Spleen (tissue), 11 donors: Measurements from ENCODE around the gene RPS6KA2. TPM values are rescaled to one million over a fixed set of nuclear protein-coding genes. Genes with fewer than 3 reads are reported as not detected.

Experiments used
- DNase-seq: peaks from one replicate; pipeline ENCODE4 v3.0.0-alpha.2; 2020
- H3K27ac ChIP-seq, 8 donors: fragments of 200-600 bp; sonication (generic) in 7 of 8; 1 replicate in 4 of 8; 2 replicates in 4 of 8; pipeline versions ENCODE4 v1.5.0 to v1.8.0; 2016 to 2021; ENCODE audit warnings: inconsistent platforms in 4 of 8, mild to moderate bottlenecking in 4 of 8, moderate library complexity in 1 of 8
- H3K27me3 ChIP-seq, 7 donors: fragments of 200-600 bp; sonication (generic) in 6 of 7; replicated peaks in 1 of 7; 1 replicate in 4 of 7; 2 replicates in 3 of 7; pipeline versions ENCODE4 v1.5.0 to v1.8.0; 2016 to 2021; ENCODE audit warnings: inconsistent platforms in 3 of 7, mild to moderate bottlenecking in 1 of 7
- H3K36me3 ChIP-seq, 6 donors: fragments of 200-600 bp; sonication (generic) in 5 of 6; 1 replicate in 4 of 6; 2 replicates in 2 of 6; pipeline versions ENCODE4 v1.5.0 to v1.8.0; 2016 to 2021; ENCODE audit warnings: inconsistent platforms in 2 of 6
- H3K4me1 ChIP-seq, 6 donors: fragments of 200-600 bp; sonication (generic) in 5 of 6; 1 replicate in 3 of 6; 2 replicates in 3 of 6; pipeline versions ENCODE4 v1.5.0 to v1.8.0; 2016 to 2021; ENCODE audit warnings: inconsistent platforms in 3 of 6
- H3K4me3 ChIP-seq, 8 donors: fragments of 200-600 bp; sonication (generic) in 7 of 8; 1 replicate in 4 of 8; 2 replicates in 4 of 8; pipeline versions ENCODE4 v1.5.0 to v1.8.0; 2016 to 2021; ENCODE audit warnings: inconsistent platforms in 4 of 8, mild to moderate bottlenecking in 4 of 8, moderate library complexity in 2 of 8
- H3K9me3 ChIP-seq, 8 donors: fragments of 200-600 bp; sonication (generic) in 7 of 8; 1 replicate in 4 of 8; 2 replicates in 4 of 8; pipeline versions ENCODE4 v1.5.0 to v1.8.0; 2016 to 2021; ENCODE audit warnings: inconsistent platforms in 4 of 8
- POLR2A ChIP-seq, 3 donors: fragments of 450-650 bp; IDR thresholded peaks; one replicate each; pipeline ENCODE4 v1.5.1; 2017; ENCODE audit warnings: antibody characterized with exemption in 3 of 3, mild to moderate bottlenecking in 1 of 3
- POLR2AphosphoS5 ChIP-seq, 3 donors: sonication (generic); formaldehyde crosslinking; IDR thresholded peaks; one replicate each; pipeline ENCODE4 v1.5.1; 2017; ENCODE audit warnings: antibody characterized with exemption in 3 of 3
- WGBS, 5 donors: extraction: QIAGEN DNeasy Blood & Tissue Kit in 3 of 5; methylation state at CpG; one replicate each; pipeline versions ENCODE4 v1.1.5 to v1.1.7; 2013 to 2018; 5-methylcytosine and 5-hydroxymethylcytosine counted together
- intact Hi-C: fragments of 100-400 bp; cut with DNase I; formaldehyde crosslinking; loops from one replicate; pipeline ENCODE4 v1.15.0; 2023; ENCODE audit warnings: low total_unique reads
- polyA plus RNA-seq, 3 donors: library from polyadenylated mRNA; stranded (reverse); fragments of 200-250 nt; gene quantifications; one replicate each; pipeline ENCODE4 v1.2.1, GENCODE V29; 2013
- total RNA-seq, 7 donors: library from RNA; depleted of rRNA in 3 of 7; stranded (reverse); fragments of >200 nt in 3 of 7; fragmentation: NEBNext Ultra II Directional in 4 of 7; extraction: Animal tissue kit (Norgen Biotek cat#: 25700) in 4 of 7; gene quantifications; one replicate each; pipeline versions ENCODE4 v1.1.0 to v1.2.1, GENCODE V29; 2016 to 2021
- TF ChIP-seq, protein P1 (sequence below), 11 experiments: fragments of 200-600 bp in 7 of 11; fragments of 450-650 bp in 4 of 11; sonication (generic) in 4 of 11; IDR thresholded peaks in 8 of 11; conservative IDR thresholded peaks in 3 of 11; 1 replicate in 7 of 11; 2 replicates in 4 of 11; pipeline versions ENCODE4 v1.4.0 to v1.8.0; 2016 to 2021; ENCODE audit warnings: antibody characterized with exemption in 11 of 11, inconsistent platforms in 4 of 11, mild to moderate bottlenecking in 1 of 11
- donor health status: healthy with polysubstance abuse.
- donor health status: DM: no; HTN: no; CAD: no; lungs with moderate emphysema.
- donor health status: DM: no; HTN: no; CAD: no.
- donor health status: Bipolar disorder and iron deficiency.
- donor health status: healthy.
- donor health status: DM: no; HTN: no; CAD: no.
- donor health status: DM: yes; HTN: yes; CAD: no.

The RPS6KA2 gene
- total and polyA plus RNA-seq, 10 donors: 7.6 to 123 (median 58.1) TPM

- 24 to 35% (median 34%) methylated on average over 20 to 34 of the region's 34 CpGs for WGBS, 5 donors
- TF ChIP-seq, protein P1, sequence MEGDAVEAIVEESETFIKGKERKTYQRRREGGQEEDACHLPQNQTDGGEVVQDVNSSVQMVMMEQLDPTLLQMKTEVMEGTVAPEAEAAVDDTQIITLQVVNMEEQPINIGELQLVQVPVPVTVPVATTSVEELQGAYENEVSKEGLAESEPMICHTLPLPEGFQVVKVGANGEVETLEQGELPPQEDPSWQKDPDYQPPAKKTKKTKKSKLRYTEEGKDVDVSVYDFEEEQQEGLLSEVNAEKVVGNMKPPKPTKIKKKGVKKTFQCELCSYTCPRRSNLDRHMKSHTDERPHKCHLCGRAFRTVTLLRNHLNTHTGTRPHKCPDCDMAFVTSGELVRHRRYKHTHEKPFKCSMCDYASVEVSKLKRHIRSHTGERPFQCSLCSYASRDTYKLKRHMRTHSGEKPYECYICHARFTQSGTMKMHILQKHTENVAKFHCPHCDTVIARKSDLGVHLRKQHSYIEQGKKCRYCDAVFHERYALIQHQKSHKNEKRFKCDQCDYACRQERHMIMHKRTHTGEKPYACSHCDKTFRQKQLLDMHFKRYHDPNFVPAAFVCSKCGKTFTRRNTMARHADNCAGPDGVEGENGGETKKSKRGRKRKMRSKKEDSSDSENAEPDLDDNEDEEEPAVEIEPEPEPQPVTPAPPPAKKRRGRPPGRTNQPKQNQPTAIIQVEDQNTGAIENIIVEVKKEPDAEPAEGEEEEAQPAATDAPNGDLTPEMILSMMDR (IDR thresholded peaks at IDR 0.05 in 8 of 11, conservative IDR thresholded peaks at IDR 0.05 in 3 of 11): no peak
- TF ChIP-seq POLR2AphosphoS5 (IDR thresholded peaks at IDR 0.05) (peak; percentile 68 to 71 (median 70)), POLR2A (IDR thresholded peaks at IDR 0.05) (no peak)
- Histone ChIP-seq H3K9me3 (no peaks in the 10 kb centered on the region), H3K4me1 (peaks cover 5 to 39% (median 28%) of the 10 kb centered on the region in 6 donors), H3K4me3 (peak overlapping the region in 2 of 8 donors; percentile 11 to 45), H3K36me3 (no peaks in the 10 kb centered on the region), H3K27ac (peak overlapping the region; percentile 53 to 82 (median 74)), H3K27me3 (peaks cover 0 to 16% (median 0%) of the 10 kb centered on the region in 7 donors)
- DNase-seq: no peak
- intact Hi-C loops: no loop called here
These were observed 29.4 kb upstream of the RPS6KA2 start for GRCh38 chr6:166656230-166657151.

- TF ChIP-seq POLR2A (IDR thresholded peaks at IDR 0.05) (no peak), POLR2AphosphoS5 (IDR thresholded peaks at IDR 0.05) (no peak)
- TF ChIP-seq, protein P1 (IDR thresholded peaks at IDR 0.05 in 8 of 11, conservative IDR thresholded peaks at IDR 0.05 in 3 of 11): no peak
- peaks cover 5 to 39% (median 28%) of the 10 kb centered on the region in 6 donors for H3K4me1 ChIP-seq
- peaks cover 0 to 16% (median 0%) of the 10 kb centered on the region in 7 donors for H3K27me3 ChIP-seq
- peak overlapping the region in 7 of 8 donors; percentile 53 to 82 (median 76) for H3K27ac ChIP-seq
- no peaks in the 10 kb centered on the region for H3K9me3 ChIP-seq
- WGBS, 5 donors: 67 to 78% (median 70%) methylated on average over 15 of the region's 15 CpGs
- no peak overlapping the region for H3K4me3 ChIP-seq
- intact Hi-C loops: no loop called here
- no peak for DNase-seq
- H3K36me3 ChIP-seq: no peaks in the 10 kb centered on the region
These were observed 28.7 kb upstream of the RPS6KA2 start for GRCh38 chr6:166655713-166656229.

GRCh38 chr6:166655251-166655650 is 28.2 kb upstream of the RPS6KA2 start:
- intact Hi-C loops: no loop called here
- no peak for DNase-seq
- Histone ChIP-seq H3K4me1 (peaks cover 5 to 39% (median 28%) of the 10 kb centered on the region in 6 donors), H3K4me3 (no peak overlapping the region), H3K9me3 (no peaks in the 10 kb centered on the region), H3K36me3 (no peaks in the 10 kb centered on the region), H3K27ac (no peak overlapping the region), H3K27me3 (peaks cover 0 to 16% (median 0%) of the 10 kb centered on the region in 7 donors)
- TF ChIP-seq, protein P1 (IDR thresholded peaks at IDR 0.05 in 8 of 11, conservative IDR thresholded peaks at IDR 0.05 in 3 of 11): no peak
- TF ChIP-seq POLR2AphosphoS5 (IDR thresholded peaks at IDR 0.05): no peak
- no peak for TF ChIP-seq POLR2A (IDR thresholded peaks at IDR 0.05)
- WGBS, 5 donors: 79 to 86% (median 85%) methylated on average over 6 of the region's 6 CpGs

DNA sequence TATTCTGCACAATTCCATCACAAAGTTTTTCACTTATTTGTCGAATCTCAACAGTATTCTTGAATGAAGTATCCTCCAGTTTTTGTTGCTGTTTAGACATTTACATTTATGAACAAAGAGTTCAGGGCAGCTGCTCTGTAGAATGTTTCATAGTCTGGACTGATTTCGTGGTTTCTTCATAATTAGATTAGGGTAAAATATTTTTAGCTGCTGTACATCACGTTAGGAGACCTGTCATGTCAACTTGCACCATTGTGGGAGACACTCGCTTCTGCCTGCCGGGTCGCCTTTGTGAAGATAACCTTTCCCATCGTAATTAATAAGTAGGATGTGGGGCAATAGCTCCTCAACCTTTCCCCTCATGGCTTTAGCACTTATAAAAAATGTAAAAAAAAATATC is 27.5 kb upstream of the RPS6KA2 start:
- intact Hi-C loops: no loop called here
- Histone ChIP-seq H3K36me3 (no peaks in the 10 kb centered on the region), H3K4me3 (no peak overlapping the region), H3K9me3 (no peaks in the 10 kb centered on the region), H3K27me3 (peaks cover 0 to 16% (median 0%) of the 10 kb centered on the region in 7 donors), H3K27ac (no peak overlapping the region), H3K4me1 (peaks cover 5 to 39% (median 27%) of the 10 kb centered on the region in 6 donors)
- WGBS, 5 donors: 74 to 76% (median 75%) methylated on average over 7 of the region's 7 CpGs
- TF ChIP-seq POLR2A (IDR thresholded peaks at IDR 0.05) (no peak), POLR2AphosphoS5 (IDR thresholded peaks at IDR 0.05) (no peak)
- TF ChIP-seq, protein P1 (IDR thresholded peaks at IDR 0.05 in 8 of 11, conservative IDR thresholded peaks at IDR 0.05 in 3 of 11): no peak
- DNase-seq: no peak
